BLaER1 (cell line): ENCODE measurements around the gene SPTBN4.

Source experiments
- H3K27ac ChIP-seq: shearing (Covaris generic); formaldehyde crosslinking; 2 replicates; pipeline ENCODE4 v1.8.1; 2022
- H3K27me3 ChIP-seq: shearing (Covaris generic); formaldehyde crosslinking; 2 replicates; pipeline ENCODE4 v1.8.1; 2022
- H3K36me3 ChIP-seq: shearing (Covaris generic); formaldehyde crosslinking; 2 replicates; pipeline ENCODE4 v1.8.1; 2022
- H3K4me1 ChIP-seq: shearing (Covaris generic); formaldehyde crosslinking; 2 replicates; pipeline ENCODE4 v1.8.1; 2022
- H3K4me2 ChIP-seq: shearing (Covaris generic); formaldehyde crosslinking; 2 replicates; pipeline ENCODE4 v1.8.1; 2022
- H3K4me3 ChIP-seq: shearing (Covaris generic); formaldehyde crosslinking; 2 replicates; pipeline ENCODE4 v1.8.1; 2022
- H3K9ac ChIP-seq: shearing (Covaris generic); formaldehyde crosslinking; 2 replicates; pipeline ENCODE4 v1.8.1; 2022
- H3K9me3 ChIP-seq: shearing (Covaris generic); formaldehyde crosslinking; 2 replicates; pipeline ENCODE4 v1.8.1; 2022
- H4K20me1 ChIP-seq: shearing (Covaris generic); formaldehyde crosslinking; 2 replicates; pipeline ENCODE4 v1.8.1; 2022
- Cebpa-rat ChIP-seq: shearing (Covaris generic); IDR thresholded peaks from 2 replicates; pipeline ENCODE4 v1.8.1; 2022

Gene SPTBN4

DNA sequence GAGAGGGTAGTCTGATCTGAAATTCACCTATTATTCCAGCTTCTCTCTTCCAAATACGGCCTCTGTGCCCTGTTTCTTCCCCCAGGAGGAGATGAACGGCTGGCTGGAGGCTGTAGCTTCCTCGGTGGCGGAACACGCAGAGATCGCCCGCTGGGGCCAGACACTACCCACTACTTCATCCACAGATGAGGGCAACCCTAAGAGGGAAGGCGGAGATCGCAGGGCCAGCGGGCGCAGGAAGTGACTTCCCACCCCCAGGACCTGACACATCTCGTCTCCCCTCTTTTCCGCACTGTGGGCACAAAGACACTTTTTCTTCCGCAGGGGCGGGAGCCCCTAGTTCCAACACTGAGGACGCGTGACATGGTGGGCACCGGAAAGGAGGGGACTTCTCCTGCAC lies 108.5 kb downstream of the SPTBN4 start:
- peak overlapping the region; percentile 87 for H3K27ac ChIP-seq
- peak overlapping the region; percentile 86 for H3K9ac ChIP-seq
- TF ChIP-seq Cebpa-rat: no peak
- H3K4me2 ChIP-seq: peak overlapping the region; percentile 92
- 0 out of 2 replicates have a peak, but pooled peaks cover 12% of the 10 kb centered on the region for H4K20me1 ChIP-seq
- H3K36me3 ChIP-seq: peaks cover 19% of the 10 kb centered on the region
- H3K9me3 ChIP-seq: no peaks in the 10 kb centered on the region
- H3K4me3 ChIP-seq: peak overlapping the region; percentile 80
- H3K4me1 ChIP-seq: peaks cover 71% of the 10 kb centered on the region
- H3K27me3 ChIP-seq: no peaks in the 10 kb centered on the region

DNA sequence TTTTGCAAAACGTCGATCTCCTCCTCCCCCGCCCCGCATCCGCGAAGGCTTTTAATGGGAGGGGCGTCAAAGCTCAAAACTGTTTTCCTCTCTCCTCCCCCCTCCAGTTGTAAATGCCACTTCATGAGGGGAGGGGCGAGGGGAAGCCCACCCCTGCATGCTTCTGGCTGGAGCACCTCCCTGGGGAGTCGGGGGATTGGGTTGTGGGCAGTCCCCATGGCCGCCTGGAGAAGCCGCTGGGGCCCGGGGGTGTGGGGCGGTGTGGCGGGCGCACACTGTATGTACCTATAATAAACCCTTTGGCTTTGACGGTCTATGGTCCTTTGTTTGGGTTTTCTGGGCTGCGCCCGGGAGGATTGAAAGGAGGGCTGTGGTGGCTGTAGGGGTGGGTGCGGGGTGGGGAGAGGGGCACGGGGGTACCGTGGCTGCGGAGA lies 109.4 kb downstream of the SPTBN4 start:
- H3K9ac ChIP-seq: peak overlapping the region; percentile 86

DNA sequence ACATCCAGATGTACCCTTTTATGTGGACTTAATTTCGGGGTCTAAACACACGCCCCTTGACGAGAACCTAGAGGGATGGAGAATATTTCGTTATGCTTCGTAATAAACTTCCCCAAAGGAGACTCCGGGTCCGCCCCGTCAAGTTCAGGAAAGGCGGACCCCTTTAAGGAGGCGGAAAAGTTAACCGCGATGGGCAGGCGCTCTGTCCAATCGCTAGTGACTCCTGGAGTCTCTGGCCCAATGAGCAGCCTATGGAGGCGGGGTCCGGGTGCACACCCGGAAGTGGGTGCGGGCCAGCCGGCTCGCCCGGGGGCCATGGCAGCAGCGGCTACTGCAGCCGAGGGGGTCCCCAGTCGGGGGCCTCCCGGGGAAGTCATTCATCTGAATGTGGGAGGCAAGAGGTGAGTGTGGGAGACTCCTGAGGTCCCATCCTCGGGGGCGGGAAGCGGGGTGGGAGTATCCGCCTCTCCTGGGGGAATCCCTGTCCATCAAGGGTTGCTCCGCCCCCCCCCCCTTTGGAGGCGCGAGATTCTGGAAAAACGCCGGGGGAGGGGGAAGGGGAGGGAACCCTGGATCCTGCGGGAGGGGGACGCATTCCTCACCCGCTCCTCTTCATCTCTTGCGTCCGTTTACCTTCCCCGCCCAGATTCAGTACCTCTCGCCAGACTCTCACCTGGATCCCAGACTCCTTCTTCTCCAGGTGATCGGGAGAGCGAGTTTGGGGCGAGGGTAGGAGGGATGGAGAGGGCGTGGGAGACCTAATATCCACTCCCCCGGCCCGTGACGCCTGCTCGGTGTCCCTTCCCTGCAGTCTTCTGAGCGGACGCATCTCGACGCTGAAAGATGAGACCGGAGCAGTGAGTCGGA lies 110.0 kb downstream of the SPTBN4 start, which contains the start of gene SHKBP1:
SHKBP1 (plus strand) TSS at position 289 of the 867 bp plus-strand sequence; CDS start at position 316, 27 bp downstream.
- H3K27ac ChIP-seq: peak within 1 kb of the TSS; percentile 87
- H3K4me1 ChIP-seq: peaks cover 76% of the 10 kb centered on the region
- no peak for TF ChIP-seq Cebpa-rat

More for the DNA sequence above, 109.4 kb downstream of the SPTBN4 start:
- Histone ChIP-seq H3K4me1 (peaks cover 76% of the 10 kb centered on the region), H3K27me3 (no peaks in the 10 kb centered on the region), H3K4me3 (peak overlapping the region; percentile 80), H4K20me1 (0 out of 2 replicates have a peak, but pooled peaks cover 16% of the 10 kb centered on the region), H3K9me3 (no peaks in the 10 kb centered on the region), H3K27ac (peak overlapping the region; percentile 87), H3K4me2 (peak overlapping the region; percentile 92), H3K36me3 (peaks cover 28% of the 10 kb centered on the region)
- TF ChIP-seq Cebpa-rat: no peak

DNA sequence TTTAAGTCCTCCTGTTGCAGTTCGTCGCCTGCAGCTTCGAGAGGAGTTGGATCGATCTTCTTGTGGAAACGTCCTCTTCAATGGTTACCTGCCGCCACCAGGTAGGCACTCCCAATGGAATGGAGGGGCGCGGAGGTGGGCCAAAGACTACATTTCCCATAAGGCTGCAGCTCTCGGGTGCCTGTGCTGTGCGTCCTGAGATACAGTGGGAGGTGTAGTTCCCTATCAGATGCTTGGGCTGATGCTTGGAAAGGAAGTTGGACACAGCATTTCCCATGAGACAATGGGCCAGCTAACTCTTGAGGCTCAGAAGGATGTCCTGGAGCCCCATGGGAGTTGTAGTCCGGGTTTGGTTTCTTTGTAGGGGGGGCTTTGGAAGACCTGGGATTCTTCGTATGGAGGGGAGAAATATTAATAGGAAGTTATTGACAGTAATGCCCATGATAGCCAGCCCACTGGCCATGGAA lies 111.7 kb downstream of the SPTBN4 start:
- no peak for TF ChIP-seq Cebpa-rat
- Histone ChIP-seq H3K27me3 (no peaks in the 10 kb centered on the region), H3K9ac (no peak overlapping the region), H3K9me3 (no peaks in the 10 kb centered on the region), H3K36me3 (peaks cover 44% of the 10 kb centered on the region), H3K4me1 (peaks cover 85% of the 10 kb centered on the region), H3K4me2 (peak overlapping the region; percentile 92), H3K27ac (peak overlapping the region; percentile 18; the same call in 1 of the 2 replicates), H4K20me1 (0 out of 2 replicates have a peak, but pooled peaks cover 16% of the 10 kb centered on the region), H3K4me3 (peak overlapping the region; percentile 80; the same call in 1 of the 2 replicates)

More for the DNA sequence above, 110.0 kb downstream of the SPTBN4 start, which contains the start of gene SHKBP1:
- Histone ChIP-seq H3K9me3 (no peaks in the 10 kb centered on the region), H3K4me3 (peak within 1 kb of the TSS; percentile 80), H4K20me1 (0 out of 2 replicates have a peak, but pooled peaks cover 16% of the 10 kb centered on the region), H3K27me3 (no peaks in the 10 kb centered on the region), H3K36me3 (peaks cover 34% of the 10 kb centered on the region), H3K4me2 (peak within 1 kb of the TSS; percentile 92), H3K9ac (peak within 1 kb of the TSS; percentile 86)

DNA sequence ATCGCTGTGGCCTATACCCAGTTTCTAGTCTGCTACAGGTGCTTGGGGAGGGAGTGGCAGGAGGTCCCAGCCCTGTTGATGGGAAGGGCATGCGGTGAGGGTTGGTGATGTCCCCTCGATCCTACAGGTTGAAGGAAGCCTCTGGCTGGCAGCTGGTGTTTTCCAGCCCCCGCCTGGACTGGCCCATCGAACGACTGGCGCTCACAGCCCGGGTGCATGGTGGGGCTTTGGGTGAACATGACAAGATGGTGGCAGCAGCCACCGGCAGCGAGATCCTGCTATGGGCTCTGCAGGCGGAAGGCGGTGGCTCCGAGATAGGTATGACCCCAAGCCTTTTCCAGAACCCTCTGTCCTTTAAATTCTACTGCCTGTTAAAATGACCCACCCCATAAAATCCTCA lies 113.8 kb downstream of the SPTBN4 start:
- H3K36me3 ChIP-seq: peaks cover 52% of the 10 kb centered on the region
- TF ChIP-seq Cebpa-rat: no peak
- H3K4me3 ChIP-seq: no peak overlapping the region
- peak overlapping the region; percentile 31 for H3K27ac ChIP-seq
- H3K4me1 ChIP-seq: peaks cover 89% of the 10 kb centered on the region
- H3K9me3 ChIP-seq: no peaks in the 10 kb centered on the region
- no peak overlapping the region for H3K9ac ChIP-seq
- H3K27me3 ChIP-seq: no peaks in the 10 kb centered on the region
- H4K20me1 ChIP-seq: 0 out of 2 replicates have a peak, but pooled peaks cover 16% of the 10 kb centered on the region
- H3K4me2 ChIP-seq: peak overlapping the region; percentile 92

DNA sequence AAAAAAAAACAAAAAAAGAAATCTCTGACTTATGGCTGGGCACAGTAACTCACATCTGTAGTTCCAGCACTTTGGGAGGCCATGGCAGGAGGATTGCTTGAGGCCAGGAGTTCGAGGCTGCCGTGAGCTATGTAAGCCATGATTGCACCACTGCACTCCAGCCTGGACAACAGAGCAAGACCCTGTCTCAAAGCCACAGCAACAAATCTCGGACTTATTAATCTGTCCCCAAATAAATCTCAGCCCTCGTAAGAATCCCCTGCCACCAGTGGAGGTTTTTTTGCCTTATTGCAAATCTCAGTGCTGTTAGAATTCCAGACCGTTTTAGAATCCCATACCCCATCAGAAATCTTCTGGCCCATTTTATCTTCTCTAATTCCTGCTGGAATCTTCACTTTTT lies 114.7 kb downstream of the SPTBN4 start:
- Histone ChIP-seq H3K27ac (no peak overlapping the region), H3K36me3 (peaks cover 61% of the 10 kb centered on the region), H3K4me3 (no peak overlapping the region), H3K27me3 (no peaks in the 10 kb centered on the region), H3K4me2 (no peak overlapping the region; the same call in 1 of the 2 replicates), H3K9ac (no peak overlapping the region), H3K9me3 (no peaks in the 10 kb centered on the region), H3K4me1 (peaks cover 88% of the 10 kb centered on the region), H4K20me1 (0 out of 2 replicates have a peak, but pooled peaks cover 16% of the 10 kb centered on the region)
- no peak for TF ChIP-seq Cebpa-rat

DNA sequence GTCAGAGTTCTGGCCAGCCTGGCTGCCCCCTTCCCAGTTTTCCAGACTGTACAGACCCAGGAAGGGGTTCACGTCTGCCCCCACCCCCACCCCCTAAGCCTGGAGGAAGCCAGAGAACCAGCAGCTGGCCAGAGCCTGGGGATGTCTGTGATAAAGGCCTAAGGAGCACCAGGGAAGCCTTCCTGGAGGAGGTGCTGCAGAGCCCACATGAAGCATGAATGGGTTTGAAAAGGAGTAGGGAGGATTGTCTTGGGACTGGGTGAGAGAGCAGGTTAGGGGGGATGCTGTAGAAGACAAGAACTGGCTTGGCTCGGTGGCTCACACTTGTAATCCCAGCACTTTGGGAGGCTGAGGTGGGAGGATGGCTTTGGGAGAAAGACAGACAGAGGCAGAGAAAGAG lies 115.7 kb downstream of the SPTBN4 start:
- H3K4me1 ChIP-seq: peaks cover 85% of the 10 kb centered on the region
- H3K27ac ChIP-seq: peak overlapping the region; percentile 67
- peaks cover 71% of the 10 kb centered on the region for H3K36me3 ChIP-seq
- peak overlapping the region; percentile 65 for H3K9ac ChIP-seq
- H3K4me3 ChIP-seq: peak overlapping the region; percentile 48; the same call in 1 of the 2 replicates
- TF ChIP-seq Cebpa-rat: no peak
- H3K9me3 ChIP-seq: no peaks in the 10 kb centered on the region
- H3K27me3 ChIP-seq: no peaks in the 10 kb centered on the region
- peak overlapping the region; percentile 85 for H3K4me2 ChIP-seq
- H4K20me1 ChIP-seq: 0 out of 2 replicates have a peak, but pooled peaks cover 16% of the 10 kb centered on the region

DNA sequence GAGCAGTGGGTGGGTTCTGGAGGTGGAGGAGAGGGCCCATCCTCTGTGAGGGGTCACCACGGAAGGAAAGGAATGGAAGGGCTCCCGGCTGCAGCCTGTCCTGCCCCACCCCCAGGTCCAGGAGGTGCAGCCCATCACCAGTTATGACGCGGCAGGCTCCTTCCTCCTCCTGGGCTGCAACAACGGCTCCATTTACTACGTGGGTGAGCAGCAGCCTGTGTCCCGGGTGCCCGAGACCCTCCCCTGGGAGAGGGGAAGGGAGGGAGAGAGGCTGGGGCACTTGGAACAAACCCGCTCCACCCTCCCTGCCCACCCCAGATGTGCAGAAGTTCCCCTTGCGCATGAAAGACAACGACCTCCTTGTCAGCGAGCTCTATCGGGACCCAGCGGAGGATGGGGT lies 116.5 kb downstream of the SPTBN4 start:
- Histone ChIP-seq H3K4me2 (peak overlapping the region; percentile 85), H4K20me1 (0 out of 2 replicates have a peak, but pooled peaks cover 16% of the 10 kb centered on the region), H3K4me3 (peak overlapping the region; percentile 48), H3K9me3 (no peaks in the 10 kb centered on the region), H3K36me3 (peaks cover 78% of the 10 kb centered on the region), H3K27me3 (no peaks in the 10 kb centered on the region), H3K4me1 (peaks cover 77% of the 10 kb centered on the region), H3K9ac (peak overlapping the region; percentile 65), H3K27ac (peak overlapping the region; percentile 67)
- no peak for TF ChIP-seq Cebpa-rat

DNA sequence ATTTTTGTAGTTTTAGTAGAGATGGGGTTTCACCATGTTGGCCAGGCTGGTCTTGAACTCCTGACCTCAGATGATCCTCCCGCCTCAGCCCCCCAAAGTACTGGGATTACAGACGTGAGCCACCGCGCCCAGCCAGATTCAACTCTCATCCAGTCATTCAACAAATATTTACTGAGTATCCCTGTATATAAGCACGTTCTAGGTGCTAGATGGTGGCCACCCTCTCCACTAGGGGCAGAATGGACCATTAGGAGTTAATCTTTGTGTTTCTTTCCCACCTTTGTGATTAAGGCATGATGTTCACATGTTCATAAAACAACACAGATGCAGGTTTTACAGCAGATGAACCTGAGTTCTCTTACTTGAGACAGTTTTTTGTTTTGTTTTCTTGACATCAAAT lies 117.2 kb downstream of the SPTBN4 start:
- H3K9ac ChIP-seq: no peak overlapping the region
- no peak for TF ChIP-seq Cebpa-rat
- 0 out of 2 replicates have a peak, but pooled peaks cover 16% of the 10 kb centered on the region for H4K20me1 ChIP-seq
- peaks cover 78% of the 10 kb centered on the region for H3K36me3 ChIP-seq
- no peaks in the 10 kb centered on the region for H3K27me3 ChIP-seq
- peaks cover 70% of the 10 kb centered on the region for H3K4me1 ChIP-seq
- H3K9me3 ChIP-seq: no peaks in the 10 kb centered on the region
- H3K4me3 ChIP-seq: no peak overlapping the region
- no peak overlapping the region for H3K27ac ChIP-seq
- H3K4me2 ChIP-seq: peak overlapping the region; percentile 85
